Smooth muscle cell (in vitro differentiated cells): Measurements from ENCODE around the gene CTNNA2. TPM values are rescaled to one million over a fixed set of nuclear protein-coding genes. Genes with fewer than 3 reads are reported as not detected.

Experiments used
- DNase-seq: peaks from one replicate; lab custom pipeline; 2025; ENCODE audit not compliant: unreplicated experiment; lab: John Stamatoyannopoulos, UW
- H2AFZ ChIP-seq: fragments of 200-600 bp; sonication (generic); 2 replicates; pipeline ENCODE4 v1.6.0; 2016; ENCODE audit warnings: antibody characterized with exemption, low read depth, mild to moderate bottlenecking
- H3F3A ChIP-seq: fragments of 200-600 bp; sonication (generic); 2 replicates; pipeline ENCODE4 v1.6.0; 2017; ENCODE audit warnings: antibody characterized with exemption, low read depth
- H3K27ac ChIP-seq: fragments of 200-600 bp; sonication (generic); 2 replicates; pipeline ENCODE4 v1.5.1; 2016; ENCODE audit warnings: low read depth, mild to moderate bottlenecking
- H3K27me3 ChIP-seq: fragments of 200-600 bp; sonication (generic); 2 replicates; pipeline ENCODE4 v1.6.1; 2016; ENCODE audit warnings: low read depth, mild to moderate bottlenecking
- H3K36me3 ChIP-seq: fragments of 200-600 bp; sonication (generic); 2 replicates; pipeline ENCODE4 v1.5.1; 2016; ENCODE audit warnings: low read depth
- H3K4me1 ChIP-seq: fragments of 200-600 bp; sonication (generic); 2 replicates; pipeline ENCODE4 v1.5.1; 2016; ENCODE audit warnings: low read depth
- H3K4me2 ChIP-seq: fragments of 200-600 bp; sonication (generic); 2 replicates; pipeline ENCODE4 v1.6.0; 2016; ENCODE audit warnings: mild to moderate bottlenecking
- H3K4me3 ChIP-seq: fragments of 200-600 bp; sonication (generic); 2 replicates; pipeline ENCODE4 v1.5.1; 2016; ENCODE audit warnings: mild to moderate bottlenecking
- H3K79me2 ChIP-seq: fragments of 200-600 bp; sonication (generic); 2 replicates; pipeline ENCODE4 v1.6.0; 2016; ENCODE audit warnings: low read depth, mild to moderate bottlenecking
- H3K9ac ChIP-seq: fragments of 200-600 bp; sonication (generic); 2 replicates; pipeline ENCODE4 v1.6.0; 2016; ENCODE audit warnings: low read depth
- H3K9me3 ChIP-seq: fragments of 200-600 bp; sonication (generic); replicated peaks from 2 replicates; pipeline ENCODE4 v1.5.1; 2016; ENCODE audit warnings: low read depth
- H4K20me1 ChIP-seq: fragments of 200-600 bp; sonication (generic); 2 replicates; pipeline ENCODE4 v1.6.0; 2016; ENCODE audit warnings: low read depth
- WGBS: methylation state at CpG from one replicate; pipeline ENCODE4 v1.1.7; 2016; ENCODE audit warnings: low lambda C conversion rate; 5-methylcytosine and 5-hydroxymethylcytosine counted together
- polyA plus RNA-seq: library from polyadenylated mRNA; unstranded; fragments of >200 nt; fragmentation: Nextera tagmentation; extraction: Ambion mirVana; gene quantifications from 2 replicates; pipeline ENCODE4 v1.2.1, GENCODE V29; 2016
- total RNA-seq: library from RNA; depleted of rRNA; stranded (reverse); fragments of >200 nt; gene quantifications from 2 replicates; pipeline ENCODE4 v1.2.3, GENCODE V29; 2014
- TF ChIP-seq, protein P1 (sequence below): fragments of 200-600 bp; sonication (generic); IDR thresholded peaks from 2 replicates; pipeline ENCODE4 v1.5.1; 2017; ENCODE audit warnings: borderline replicate concordance, mild to moderate bottlenecking, antibody characterized with exemption; ENCODE audit not compliant: insufficient read depth, poor library complexity, severe bottlenecking

Gene CTNNA2
- total and polyA plus RNA-seq, 2 experiments from 2014 or later = not detected

DNA sequence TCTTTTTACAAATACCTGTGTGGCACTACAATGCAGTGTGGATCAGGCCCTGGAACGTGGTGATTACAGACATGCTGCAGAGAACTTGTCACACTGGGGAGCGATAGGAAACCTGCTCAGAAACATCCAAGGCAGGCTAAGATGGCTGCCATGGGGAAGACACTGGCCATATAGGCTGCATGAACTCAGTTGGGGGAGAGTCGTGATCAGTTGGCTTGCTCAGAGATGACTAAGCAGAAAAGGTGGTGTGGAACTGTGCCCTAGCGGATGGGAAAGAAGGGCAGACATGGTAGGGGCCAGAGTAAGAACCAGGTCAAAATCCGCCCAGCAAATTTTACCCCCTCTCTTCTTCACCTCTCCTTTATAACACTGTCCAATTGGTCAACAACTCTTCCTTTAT lies 483.9 kb downstream of the CTNNA2 start:
- Histone ChIP-seq H3K4me2 (no peak overlapping the region), H3F3A (peaks cover 21% of the 10 kb centered on the region), H4K20me1 (no peaks in the 10 kb centered on the region), H3K9ac (no peak overlapping the region), H3K27ac (no peak overlapping the region), H3K27me3 (no peaks in the 10 kb centered on the region), H3K9me3 (no peaks in the 10 kb centered on the region), H3K36me3 (no peaks in the 10 kb centered on the region), H3K4me1 (peaks cover 11% of the 10 kb centered on the region), H3K4me3 (no peak overlapping the region), H3K79me2 (no peaks in the 10 kb centered on the region), H2AFZ (peak overlapping the region; percentile 15)
- TF ChIP-seq, protein P1, sequence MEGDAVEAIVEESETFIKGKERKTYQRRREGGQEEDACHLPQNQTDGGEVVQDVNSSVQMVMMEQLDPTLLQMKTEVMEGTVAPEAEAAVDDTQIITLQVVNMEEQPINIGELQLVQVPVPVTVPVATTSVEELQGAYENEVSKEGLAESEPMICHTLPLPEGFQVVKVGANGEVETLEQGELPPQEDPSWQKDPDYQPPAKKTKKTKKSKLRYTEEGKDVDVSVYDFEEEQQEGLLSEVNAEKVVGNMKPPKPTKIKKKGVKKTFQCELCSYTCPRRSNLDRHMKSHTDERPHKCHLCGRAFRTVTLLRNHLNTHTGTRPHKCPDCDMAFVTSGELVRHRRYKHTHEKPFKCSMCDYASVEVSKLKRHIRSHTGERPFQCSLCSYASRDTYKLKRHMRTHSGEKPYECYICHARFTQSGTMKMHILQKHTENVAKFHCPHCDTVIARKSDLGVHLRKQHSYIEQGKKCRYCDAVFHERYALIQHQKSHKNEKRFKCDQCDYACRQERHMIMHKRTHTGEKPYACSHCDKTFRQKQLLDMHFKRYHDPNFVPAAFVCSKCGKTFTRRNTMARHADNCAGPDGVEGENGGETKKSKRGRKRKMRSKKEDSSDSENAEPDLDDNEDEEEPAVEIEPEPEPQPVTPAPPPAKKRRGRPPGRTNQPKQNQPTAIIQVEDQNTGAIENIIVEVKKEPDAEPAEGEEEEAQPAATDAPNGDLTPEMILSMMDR = no peak
- no peak for DNase-seq
- 94% methylated on average over 5 of the region's 5 CpGs for WGBS

DNA sequence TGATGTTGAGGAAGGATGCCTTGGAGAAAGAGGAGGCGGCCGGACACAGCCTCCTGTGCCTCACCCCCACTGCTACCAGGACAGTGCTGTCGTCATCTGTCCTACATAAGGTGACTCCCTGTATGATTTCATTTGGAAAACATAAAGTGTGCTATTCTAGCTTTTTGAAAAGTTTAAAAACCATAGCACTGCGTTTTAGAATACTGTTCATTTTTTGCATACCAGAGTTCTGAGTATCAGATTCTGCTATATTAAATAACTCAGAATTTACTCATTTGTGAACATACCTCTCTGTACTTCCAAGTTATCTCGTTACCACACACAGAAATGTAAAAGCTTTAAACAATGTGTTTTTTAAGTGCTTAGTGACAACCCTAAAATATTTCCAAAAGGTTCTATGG lies 488.9 kb downstream of the CTNNA2 start:
- peak overlapping the region; percentile 17 for H3K27ac ChIP-seq
- H3K79me2 ChIP-seq = no peaks in the 10 kb centered on the region
- H3F3A ChIP-seq = peaks cover 21% of the 10 kb centered on the region
- H3K36me3 ChIP-seq = no peaks in the 10 kb centered on the region
- H3K9ac ChIP-seq = no peak overlapping the region
- DNase-seq = no peak
- no peaks in the 10 kb centered on the region for H3K27me3 ChIP-seq
- H3K4me1 ChIP-seq = peaks cover 11% of the 10 kb centered on the region
- H2AFZ ChIP-seq = no peak overlapping the region
- H3K4me3 ChIP-seq = no peak overlapping the region
- peak overlapping the region; percentile 30 for H3K4me2 ChIP-seq
- TF ChIP-seq, protein P1 = no peak
- H4K20me1 ChIP-seq = no peaks in the 10 kb centered on the region
- no peaks in the 10 kb centered on the region for H3K9me3 ChIP-seq
- 52% methylated on average over 5 of the region's 5 CpGs for WGBS

- H3K4me2 ChIP-seq = peak overlapping the region; percentile 30
- WGBS = 85% methylated on average over 3 of the region's 3 CpGs
- no peak overlapping the region for H3K4me3 ChIP-seq
These were observed 489.3 kb downstream of the CTNNA2 start for GRCh38 chr2:80002112-80002511.

More at GRCh38 chr2:80002112-80002511, 489.3 kb downstream of the CTNNA2 start:
- H3F3A ChIP-seq = peaks cover 21% of the 10 kb centered on the region
- H3K4me1 ChIP-seq = peaks cover 11% of the 10 kb centered on the region
- no peaks in the 10 kb centered on the region for H4K20me1 ChIP-seq
- no peak overlapping the region for H3K9ac ChIP-seq
- no peaks in the 10 kb centered on the region for H3K9me3 ChIP-seq
- H3K27me3 ChIP-seq = no peaks in the 10 kb centered on the region
- H3K36me3 ChIP-seq = no peaks in the 10 kb centered on the region
- no peaks in the 10 kb centered on the region for H3K79me2 ChIP-seq
- H3K27ac ChIP-seq = peak overlapping the region; percentile 17
- H2AFZ ChIP-seq = no peak overlapping the region
- no peak for DNase-seq
- TF ChIP-seq, protein P1 = no peak
